ENCODE results near the gene VSIR.

The VSIR gene

DNA sequence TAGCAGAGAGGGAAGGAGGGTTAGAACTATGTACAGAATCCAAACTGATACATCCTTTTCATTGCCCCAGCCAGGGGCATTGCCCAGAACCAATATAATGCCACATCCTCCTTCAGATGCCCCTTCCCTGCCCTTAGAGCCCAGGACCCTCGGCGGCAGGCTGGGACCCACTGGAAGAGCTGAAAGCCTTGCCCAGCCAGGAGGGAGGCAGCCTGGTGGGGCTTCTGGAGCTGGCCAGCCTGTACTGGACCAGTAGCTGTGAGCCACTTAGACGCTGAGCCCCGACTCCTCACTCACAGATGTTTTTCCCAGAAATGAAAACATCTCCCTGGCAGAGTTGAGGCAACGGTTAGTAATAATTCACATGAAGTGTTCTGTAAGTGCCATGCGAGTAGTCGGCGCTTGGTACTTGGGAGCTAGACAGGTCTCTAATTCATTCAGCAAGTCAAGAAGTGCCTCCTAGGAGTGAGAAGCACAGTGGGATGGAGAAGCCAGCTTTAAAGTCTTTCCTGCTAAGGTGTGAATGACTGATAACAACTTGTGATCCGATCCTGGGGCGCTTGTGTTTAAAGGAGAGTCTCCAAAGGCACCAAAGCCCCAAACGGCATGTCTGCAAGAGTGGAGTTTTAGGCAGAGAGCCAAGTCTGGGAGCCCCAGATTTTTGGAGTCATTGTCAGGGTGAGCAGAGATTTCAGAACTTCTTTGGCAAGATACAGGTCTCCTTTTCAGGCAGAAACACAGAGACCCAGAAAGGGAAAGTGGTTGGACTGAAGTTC, 9.8 kb downstream of the VSIR start:
- DNase-seq: peak; percentile 21

DNA sequence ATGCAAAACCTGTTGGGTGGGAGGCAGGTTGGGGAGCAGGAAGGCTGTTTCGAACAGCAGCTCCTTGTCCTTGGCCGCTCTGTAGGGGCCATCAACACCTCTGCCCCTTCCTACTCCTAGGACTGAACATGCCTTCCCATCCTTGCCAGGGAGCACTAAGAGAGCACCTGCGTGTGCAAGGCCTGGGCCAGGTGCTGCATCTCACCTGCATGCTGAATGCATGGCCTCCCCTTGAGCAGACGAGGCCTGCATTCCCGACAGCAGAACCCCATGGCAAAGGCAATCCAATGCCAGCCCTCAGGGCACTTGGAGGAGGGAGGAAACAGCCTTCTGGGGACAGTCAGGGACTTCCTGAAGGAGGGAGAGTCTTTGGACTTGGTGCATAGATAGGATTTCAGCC, 11.0 kb downstream of the VSIR start:
- DNase-seq: no peak

DNA sequence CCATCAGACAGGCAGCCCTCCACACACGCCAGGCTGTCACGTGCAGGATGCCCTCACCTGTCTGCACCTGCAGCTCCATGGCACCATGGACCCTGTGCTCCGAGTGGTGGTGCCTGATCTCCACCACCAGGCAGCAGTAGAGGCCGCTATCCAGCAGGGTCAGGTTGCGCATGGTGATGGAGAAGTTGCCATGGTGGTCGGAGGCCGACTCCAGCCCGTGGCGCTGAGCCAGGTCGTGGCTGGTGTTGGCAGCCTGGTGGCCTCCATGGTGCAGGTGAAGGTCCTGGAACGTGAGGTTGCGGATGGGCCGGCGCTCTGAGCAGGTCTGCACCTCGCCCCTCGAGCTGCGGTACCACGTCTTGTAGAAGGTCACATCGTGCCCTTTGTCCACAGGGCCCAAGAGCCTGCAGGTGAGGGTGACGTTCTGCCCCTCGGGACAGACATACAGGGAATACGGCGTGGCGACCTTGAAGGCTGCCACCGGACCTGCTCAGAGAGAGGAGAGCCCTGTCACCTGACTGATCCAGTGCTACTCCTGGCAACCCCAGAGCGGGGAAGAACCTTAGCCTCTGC, 11.7 kb downstream of the VSIR start:
- no peak for DNase-seq

DNA sequence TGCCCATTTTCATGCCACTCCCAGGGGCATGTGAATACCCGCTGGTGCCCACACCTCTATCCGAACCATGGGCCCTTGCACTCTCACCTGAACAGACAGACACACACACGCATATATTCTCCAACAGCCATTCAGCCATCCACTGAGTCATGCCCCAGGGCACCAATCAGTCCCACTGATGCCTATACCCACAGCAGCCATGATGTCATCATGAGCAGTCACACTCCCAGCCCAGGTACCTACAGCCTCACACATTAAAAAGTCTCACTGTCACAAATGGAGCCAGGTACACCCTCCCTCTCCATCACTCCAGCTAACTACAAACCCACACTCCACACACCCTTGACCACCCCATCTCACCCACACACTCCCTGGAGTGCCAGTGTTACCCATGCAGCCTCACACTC, 12.2 kb downstream of the VSIR start:
- DNase-seq: no peak

DNA sequence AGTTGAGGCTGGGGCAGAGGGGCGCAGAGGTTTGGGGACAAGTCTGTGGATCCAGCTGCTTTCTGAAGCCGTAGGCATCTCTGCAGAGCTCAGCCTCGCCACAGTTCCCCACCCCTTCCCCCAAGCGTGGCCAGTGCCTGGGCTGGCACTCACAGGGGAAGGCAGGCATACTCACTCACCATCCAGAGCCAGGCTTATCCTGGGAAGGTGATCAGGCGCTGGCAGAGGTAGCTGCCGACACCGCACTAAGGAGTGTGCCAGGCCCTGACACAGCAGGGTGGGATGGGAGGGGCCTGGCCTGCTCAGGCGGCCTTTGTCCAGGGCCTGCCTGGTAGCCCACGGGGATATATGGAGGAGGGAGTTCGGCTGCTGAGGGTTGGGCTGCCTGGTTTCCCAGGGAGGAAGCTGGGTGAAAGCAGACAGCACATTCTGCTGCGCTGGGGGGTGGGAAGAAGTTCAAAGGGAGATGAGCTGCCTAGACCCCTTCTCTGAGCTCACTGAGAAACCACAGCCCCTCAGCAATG, 15.9 kb downstream of the VSIR start:
- no peak for DNase-seq

DNA sequence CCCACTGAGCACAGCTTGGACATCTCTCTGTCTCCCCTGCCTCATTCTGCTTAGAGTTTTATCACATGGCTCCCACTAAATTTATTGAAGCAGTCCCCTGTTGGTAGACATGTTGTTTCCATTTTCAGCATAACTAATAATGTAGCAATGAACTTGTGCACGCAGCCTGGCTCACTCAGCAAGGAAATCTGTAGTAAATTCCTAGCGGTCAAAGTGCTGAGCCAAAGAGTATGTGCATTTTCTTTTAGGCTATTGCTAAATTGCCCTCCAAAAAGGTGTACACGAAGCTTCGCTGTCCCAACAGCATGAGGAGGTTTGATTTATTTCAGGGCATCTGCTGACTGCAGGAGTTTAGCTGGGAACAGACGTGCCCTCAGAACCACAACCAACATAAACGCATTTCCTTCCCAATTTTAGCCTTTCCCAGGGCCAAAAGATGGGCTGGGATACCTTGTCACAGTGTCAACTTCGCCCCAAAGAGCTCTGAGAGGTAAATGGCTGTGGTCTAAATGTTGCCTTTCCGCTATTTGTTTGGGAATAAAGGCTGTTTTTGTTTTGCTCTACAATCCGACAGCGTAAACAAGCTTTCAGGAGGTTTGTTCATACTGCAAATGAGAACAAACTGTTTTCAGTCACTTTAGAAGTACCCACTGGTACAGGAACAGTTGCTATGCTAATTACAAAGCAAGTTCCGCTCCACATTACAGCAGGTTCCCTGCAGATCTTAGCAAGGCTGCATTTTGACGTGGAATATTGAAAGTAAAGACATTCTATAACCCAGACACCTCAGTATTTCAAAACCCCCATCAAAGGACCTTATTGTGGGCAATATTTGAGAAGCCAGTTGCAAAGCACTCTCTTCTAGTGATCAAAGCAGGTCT, 16.8 kb downstream of the VSIR start:
- peak; percentile 27 for DNase-seq

DNA sequence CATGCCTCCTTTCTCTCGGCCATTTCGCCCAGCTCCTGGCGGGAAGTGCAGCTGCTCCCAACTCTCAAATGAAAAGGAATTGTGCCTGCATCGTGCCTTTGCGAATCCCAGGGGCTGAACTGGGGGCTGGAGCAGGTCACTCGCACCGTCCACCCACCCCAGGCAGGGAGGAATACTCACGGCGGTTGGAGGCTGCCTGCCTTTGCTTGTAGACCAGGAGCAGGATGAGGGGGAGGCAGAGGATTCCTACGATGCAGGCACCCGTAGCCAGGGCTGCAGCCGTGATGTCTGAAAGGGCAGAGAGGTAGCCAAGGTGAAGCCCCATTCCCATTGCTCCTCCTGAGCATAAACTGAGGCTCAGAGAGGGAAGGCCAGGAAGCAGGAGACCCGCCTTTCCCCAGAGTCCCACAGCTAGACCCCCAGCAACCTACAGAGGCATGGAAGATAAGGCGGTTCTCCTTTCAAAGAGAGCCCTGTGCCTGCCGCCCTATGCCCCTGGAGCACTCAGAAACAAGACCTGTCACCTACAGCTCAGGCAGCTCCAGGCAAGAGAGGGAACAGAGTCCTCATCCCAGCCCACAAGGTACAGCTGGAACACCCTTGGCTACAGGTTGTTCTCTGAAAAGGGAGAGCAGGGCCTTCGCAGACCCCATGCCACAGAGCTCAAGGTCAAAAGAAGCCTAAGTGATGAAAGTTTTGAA, 18.0 kb downstream of the VSIR start:
- DNase-seq: no peak

DNA sequence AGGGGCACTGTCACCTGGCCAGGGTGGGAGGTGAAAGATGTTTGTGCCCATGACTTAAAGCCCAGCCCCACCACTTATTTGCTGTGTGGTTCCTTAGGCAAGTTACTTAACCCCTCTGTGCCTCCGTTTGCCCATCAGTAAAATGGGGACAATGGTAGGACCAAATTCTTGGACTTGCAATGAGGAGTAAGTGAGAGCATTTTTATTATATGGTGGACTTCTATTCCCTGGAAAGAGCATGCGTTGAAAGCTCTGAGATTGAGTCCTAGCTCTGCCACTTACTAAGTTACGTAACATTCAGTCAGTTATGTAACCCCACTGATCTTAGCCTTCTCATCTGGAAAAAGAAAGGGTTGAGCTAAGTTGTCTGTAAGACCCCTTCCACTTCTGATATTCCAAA, 18.8 kb downstream of the VSIR start:
- DNase-seq: no peak

DNA sequence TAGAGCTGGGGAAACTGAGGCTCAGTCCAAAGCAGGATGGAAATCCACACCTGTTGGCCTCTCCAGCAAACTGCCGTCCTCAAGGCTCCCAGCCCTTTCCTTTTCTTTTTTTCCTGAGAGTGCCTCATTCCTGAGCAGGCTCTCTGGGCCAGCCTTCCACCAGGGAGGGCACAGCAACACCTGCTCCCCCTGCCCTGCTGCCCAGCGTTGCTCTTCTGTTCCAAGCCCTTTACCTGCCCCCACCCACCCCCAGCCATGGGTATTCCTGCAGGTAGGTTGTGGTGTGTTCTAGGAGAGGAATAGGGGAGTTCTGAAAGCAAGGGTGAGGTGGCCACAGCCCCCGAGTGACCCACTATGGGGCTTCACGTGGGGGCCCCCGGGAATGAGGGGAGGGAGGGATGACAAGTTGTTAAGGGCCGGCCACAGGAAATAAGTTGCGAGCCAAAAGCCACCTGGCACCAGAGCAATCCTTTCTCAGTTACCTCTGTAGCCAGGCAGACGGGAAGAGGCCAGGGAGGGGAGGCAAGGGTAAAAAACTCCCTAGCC, 19.3 kb downstream of the VSIR start:
- no peak for DNase-seq

DNA sequence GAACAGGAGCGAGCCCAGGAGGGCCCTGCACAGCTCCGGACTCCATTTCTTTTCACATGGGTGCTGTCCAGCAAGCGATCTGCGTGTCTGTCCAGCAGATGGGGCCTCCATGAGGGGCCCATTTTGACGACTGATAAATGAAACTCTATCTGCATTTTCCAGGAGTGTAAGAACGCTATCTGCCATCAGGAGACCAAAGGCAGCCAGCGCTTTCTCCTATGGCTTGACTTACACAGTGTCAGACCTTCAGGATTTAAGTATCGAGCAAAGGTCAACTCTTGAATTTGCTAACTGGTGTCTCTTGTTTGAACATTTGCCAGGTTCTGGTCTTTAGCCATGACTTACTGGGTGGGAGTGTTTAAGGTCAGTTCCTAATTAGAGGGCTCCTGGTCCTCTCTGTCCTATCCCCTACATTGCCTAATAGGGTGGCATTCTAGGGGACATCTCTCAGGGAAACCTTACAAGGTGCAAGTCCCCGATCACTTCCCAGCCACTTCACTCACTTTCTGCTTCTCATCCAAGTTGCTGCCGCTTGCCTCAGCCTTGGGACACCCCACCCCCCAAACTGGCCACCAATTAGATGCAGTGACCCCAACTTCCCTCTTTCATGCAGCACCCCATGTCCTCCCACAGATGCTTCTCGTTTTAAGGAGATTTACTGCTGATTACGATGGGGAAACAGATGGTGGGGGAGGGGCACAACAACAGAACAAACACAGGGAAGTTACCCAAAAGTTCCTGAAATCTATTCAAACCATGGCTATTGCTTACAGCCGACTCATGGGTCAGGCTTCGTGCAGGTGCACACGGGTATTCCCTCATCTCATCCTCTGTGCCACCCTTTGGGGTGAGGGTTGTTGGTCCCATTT, 20.0 kb downstream of the VSIR start:
- no peak for DNase-seq

DNA sequence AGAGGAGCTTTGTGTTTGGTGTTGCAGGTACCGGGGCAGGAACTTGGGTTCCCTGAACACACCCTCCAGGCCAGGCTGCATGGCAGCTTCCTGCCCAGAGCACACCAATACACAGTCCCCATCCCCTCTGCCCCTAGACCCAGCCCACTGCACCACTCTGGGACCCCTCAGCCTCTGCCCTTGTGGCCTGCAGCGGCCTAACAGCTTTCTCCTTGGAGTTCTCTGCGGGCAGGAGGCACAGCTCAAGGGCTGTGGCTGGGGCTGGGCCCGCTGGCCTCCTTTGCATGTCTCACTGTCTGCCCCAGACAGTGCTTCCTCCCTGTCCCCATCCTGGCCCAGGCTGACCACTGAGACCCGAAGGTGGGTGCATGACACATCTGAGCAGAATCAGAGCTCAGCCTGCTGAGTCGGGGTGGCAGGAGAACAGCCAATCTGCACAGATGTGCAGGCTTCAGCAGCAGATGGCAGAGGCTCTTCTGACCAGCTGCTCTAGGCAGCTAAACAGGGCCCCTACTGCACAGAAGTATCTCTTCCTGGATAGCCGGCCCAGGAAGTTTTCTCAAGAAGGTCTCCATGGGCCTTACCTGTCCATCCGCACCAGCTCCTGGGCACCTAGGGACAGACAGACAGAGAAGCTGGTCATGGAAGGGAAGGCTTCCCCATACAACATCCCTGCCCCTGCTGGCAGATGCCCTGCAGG, 20.8 kb downstream of the VSIR start:
- no peak for DNase-seq

DNA sequence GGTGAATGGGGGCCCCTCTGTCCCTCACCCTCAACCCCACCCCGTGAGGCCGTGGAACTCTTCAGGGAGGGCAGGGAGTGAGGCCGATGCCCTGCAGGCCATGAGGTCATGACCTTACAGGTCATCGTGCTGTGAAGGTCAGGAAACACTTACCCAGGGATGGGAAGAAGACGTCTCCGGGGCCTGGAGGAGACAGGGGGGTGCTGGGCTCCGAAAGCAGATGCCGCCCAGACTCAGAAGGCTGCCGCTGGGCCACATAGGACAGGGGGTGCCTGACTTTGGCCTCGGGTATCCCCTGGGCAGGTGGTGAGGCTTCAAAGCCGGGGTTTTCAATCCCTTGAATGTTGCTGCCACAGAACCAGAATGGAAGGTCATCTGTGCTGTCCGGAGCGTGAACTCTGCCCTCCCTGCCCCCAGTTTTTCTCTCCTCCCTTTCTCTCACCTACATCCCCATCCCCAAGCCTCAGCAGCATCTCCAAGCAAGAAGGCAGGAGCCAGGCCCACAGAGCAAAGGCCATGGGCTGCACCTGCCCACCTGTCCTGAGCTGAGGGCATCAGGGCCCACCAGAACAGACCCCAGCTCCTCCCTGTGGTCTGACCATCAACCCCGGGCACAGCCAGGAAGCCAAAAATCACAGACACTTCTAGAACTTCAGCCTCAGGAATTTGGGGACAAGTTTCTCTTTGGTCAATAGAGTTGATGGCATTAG, 21.6 kb downstream of the VSIR start:
- no peak for DNase-seq

DNA sequence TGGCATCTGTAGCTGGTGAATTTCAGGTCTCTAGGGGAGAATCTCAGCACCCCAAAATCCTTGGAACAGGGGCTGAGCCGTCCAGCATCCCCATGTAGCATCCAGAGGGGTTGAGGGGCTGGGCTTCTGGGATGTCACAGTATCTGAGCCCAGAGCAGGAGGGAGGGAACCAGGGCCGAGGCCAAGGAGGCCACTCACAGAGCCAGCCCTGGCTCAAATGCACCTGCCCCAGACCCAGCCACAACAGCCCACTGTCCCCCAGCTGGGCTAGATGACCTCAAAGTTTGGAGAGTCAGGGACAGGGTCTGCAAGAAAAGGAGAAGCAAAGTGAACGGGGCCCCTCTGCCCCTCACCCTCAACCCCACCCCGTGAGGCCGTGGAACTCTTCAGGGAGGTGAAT, 22.3 kb downstream of the VSIR start:
- no peak for DNase-seq

DNA sequence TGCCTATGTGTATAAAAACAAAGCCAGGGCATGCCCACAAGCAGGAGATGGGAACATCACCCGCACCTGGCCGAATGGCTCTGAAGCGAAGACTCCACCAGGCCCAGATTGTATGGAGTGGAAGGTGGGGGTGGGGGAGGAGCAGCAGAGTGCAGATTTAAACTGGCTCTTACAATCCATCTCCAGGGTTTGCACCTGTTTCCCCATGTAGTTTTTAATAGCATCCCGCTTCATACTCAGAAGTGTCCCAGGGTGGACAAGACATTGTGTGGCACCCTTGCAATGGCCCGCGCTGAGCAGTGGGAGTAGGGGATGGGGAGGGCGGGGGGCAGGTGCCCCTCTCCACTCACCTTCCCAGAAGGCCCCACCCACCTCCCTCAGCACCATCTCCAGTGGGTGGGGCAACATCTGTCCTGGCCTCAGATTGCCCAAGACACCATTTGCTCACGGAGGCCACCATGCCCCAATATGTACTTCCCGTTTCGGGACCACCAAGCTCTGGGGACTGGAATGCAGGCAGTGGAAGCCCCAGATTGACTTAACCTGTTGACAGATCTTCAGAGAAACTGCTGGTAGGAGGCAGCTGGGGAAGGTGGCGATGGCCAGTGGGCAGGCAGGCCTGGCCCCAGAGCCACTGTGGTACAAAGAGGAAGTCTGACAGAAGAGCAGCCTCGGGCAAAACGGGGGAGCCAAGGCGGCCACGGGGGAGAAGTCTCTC, 23.0 kb downstream of the VSIR start:
- no peak for DNase-seq

DNA sequence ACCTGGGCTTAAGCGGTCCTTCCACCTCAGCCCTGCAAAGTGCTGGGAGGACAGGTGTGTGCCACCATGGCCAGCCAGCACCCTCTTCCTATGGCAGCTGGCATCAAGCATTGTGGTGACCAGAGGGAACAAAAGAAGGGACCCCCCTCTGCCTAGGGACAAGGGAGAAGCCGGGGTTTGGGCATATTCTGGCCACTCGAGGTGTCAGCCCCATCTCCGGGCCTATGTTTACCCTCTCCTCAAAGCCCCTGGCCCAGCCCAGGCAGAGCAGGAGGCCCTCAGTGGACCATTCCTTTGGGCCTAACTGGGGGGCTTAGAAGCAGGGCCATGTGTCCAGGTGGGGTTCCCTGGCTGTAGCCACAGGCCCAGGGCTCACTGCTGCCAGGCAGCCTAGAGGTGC, 23.9 kb downstream of the VSIR start:
- no peak for DNase-seq

DNA sequence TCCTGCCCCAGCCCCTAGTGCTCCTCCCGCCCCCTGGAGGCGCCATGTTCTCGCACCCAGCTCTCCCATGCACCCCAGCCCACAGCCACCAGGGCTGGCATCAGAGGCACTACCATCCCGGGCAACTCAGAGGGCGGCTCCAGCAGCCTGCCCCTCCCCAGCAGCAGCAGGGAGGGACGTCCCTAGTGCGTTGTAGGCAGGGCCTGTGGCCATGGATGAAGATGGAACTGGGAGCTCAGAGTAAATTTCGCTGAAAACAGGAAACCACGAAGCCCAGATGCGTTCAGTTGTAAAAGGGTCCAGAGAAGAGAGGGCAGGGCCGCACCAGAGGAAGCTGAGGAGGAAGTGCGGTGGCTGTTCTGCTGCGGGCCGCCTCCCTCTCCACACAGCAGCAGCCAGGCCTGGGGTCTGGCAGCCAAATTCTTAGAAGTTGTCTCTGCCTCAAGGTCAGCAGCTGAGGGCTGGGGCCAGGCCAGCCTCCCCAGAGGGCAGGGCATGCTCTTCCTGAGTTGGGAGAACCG, 24.6 kb downstream of the VSIR start:
- DNase-seq: no peak

DNA sequence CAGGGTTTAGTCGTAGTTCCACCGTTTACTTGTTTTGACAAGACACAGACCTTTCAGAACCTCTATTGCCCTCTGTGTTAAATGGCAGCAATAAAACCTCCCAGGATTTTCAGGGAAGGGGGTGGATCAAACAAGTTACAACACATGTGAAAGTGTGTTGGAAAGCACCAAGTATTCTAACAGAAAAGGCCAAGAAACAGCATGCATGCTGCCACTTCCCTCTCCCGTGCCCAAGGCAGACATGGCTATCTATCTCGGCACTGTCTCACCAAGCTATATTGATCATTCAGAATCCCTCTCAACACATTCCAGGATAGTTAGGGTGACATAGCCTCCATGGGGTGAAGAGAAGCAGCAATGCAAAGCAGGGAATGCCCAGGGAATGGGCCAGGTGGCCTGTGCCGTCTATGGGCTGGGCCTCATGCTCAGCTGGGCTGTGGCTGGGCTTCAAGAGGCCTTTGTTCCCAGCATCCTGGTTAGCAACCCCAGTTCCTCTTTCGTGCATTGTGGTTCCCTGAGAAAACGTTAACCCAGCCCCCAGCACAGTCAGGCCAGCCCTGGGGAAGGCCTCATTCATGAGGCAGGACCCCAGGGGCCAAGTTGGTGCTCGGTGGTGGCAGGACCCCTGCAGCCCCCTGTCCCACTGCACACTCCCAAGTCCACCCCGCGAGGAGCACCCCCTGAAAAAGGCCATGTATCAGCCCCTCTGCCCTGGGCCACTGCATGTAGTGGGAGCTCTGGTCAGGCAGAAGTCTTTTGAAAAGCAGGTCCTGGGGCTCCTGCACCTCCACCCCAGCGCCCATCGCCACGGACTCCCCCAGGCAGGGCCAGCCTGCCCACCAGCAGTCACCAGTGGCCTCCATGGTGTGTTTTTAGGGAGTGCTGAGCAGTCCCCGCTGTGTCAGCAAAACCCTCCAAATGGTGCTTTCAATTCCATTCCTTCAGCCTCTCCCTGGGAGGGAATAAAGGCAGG, 25.5 kb downstream of the VSIR start:
- DNase-seq: no peak

DNA sequence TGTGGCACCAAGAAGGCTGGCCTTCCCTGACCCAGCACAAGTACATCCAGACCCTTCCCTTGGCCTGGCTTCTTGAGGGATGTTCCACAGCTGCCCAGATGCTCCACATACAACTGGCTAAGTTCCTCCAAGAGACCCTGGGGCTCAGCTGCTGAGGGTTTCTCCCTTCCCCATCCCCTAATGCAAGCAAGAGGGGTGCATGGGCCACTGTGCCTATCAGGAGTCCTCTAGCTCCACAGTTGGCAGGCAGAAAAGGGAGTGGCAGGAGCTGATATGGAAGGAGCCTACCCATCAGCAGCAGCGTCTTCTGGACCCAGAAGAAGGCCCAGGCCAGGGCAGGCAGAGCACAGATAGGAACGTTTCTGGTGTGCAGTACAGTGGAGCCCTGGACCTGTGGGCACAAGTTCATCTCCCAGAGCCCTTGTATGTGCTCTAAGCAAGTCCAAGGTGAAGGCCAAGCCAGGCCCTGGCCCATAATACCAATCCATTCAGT, 26.2 kb downstream of the VSIR start:
- DNase-seq: no peak
